Neuron (in vitro differentiated cells): ENCODE results near the gene ALPL.

Source experiments
- H2AFZ ChIP-seq: one replicate; pipeline ENCODE4 v1.6.1; 2013; ENCODE audit warnings: low read depth, mild to moderate bottlenecking, inconsistent platforms, low read length, moderate library complexity
- H3K27me3 ChIP-seq: one replicate; pipeline ENCODE4 v1.6.1; 2013; ENCODE audit warnings: low read length; ENCODE audit not compliant: insufficient read depth
- H3K36me3 ChIP-seq: one replicate; pipeline ENCODE4 v1.6.1; 2013; ENCODE audit warnings: low read length; ENCODE audit not compliant: insufficient read depth
- H3K4me1 ChIP-seq: one replicate; pipeline ENCODE4 v1.6.1; 2013; ENCODE audit warnings: low read length; ENCODE audit not compliant: insufficient read depth
- H3K4me3 ChIP-seq: 2 replicates; pipeline ENCODE4 v1.5.1; 2013; ENCODE audit warnings: mild to moderate bottlenecking, low read length, moderate library complexity
- H3K9me3 ChIP-seq: one replicate; pipeline ENCODE4 v1.6.1; 2013; ENCODE audit warnings: low read length

Gene ALPL

GRCh38 chr1:21599402-21599801 lies 90.2 kb downstream of the ALPL start:
- H3K36me3 ChIP-seq = no peaks in the 10 kb centered on the region
- peaks cover 5% of the 10 kb centered on the region for H3K4me1 ChIP-seq
- no peaks in the 10 kb centered on the region for H3K9me3 ChIP-seq
- no peak overlapping the region for H3K4me3 ChIP-seq
- no peak overlapping the region for H2AFZ ChIP-seq
- peaks cover 4% of the 10 kb centered on the region for H3K27me3 ChIP-seq

DNA sequence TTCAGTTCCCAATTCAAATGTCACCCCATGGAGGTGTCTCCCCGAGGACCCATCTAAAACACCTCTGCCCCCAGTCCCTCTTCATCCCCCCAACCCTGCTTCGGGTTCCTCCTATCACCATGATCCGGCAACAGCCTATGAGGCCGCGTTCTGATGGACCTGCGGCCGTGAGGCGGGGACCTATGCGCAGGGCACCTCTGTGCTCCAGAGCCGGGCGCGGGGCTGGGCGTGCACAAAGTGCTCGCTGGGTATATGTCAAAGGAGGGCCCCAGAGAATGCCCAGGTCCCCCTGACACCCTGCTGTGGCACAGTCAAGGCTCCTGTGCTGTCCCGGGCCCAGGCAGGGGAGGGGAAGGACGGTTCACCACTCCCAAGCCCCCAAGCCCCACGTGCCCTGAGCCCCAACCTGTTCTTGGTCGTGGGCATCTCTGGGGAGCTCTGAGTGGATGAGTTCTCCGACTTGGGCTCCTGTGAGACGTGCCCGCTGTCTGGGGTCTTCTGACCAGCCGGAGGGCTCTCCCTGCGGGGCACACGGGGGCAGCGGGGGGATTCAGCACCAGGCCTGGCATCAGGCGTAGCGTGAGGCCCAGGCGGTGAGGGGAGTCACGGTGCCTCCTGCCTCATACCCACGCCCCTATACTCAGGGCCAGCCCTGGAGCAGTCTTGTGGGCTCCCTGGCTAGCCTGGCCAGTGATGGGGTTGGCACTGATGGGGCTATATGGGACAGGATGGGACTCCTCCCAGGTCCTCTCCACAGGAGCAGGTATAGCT lies 92.2 kb downstream of the ALPL start:
- Histone ChIP-seq H3K27me3 (no peaks in the 10 kb centered on the region), H3K9me3 (no peaks in the 10 kb centered on the region), H3K4me3 (no peak overlapping the region), H3K36me3 (no peaks in the 10 kb centered on the region), H3K4me1 (peaks cover 5% of the 10 kb centered on the region), H2AFZ (no peak overlapping the region)

DNA sequence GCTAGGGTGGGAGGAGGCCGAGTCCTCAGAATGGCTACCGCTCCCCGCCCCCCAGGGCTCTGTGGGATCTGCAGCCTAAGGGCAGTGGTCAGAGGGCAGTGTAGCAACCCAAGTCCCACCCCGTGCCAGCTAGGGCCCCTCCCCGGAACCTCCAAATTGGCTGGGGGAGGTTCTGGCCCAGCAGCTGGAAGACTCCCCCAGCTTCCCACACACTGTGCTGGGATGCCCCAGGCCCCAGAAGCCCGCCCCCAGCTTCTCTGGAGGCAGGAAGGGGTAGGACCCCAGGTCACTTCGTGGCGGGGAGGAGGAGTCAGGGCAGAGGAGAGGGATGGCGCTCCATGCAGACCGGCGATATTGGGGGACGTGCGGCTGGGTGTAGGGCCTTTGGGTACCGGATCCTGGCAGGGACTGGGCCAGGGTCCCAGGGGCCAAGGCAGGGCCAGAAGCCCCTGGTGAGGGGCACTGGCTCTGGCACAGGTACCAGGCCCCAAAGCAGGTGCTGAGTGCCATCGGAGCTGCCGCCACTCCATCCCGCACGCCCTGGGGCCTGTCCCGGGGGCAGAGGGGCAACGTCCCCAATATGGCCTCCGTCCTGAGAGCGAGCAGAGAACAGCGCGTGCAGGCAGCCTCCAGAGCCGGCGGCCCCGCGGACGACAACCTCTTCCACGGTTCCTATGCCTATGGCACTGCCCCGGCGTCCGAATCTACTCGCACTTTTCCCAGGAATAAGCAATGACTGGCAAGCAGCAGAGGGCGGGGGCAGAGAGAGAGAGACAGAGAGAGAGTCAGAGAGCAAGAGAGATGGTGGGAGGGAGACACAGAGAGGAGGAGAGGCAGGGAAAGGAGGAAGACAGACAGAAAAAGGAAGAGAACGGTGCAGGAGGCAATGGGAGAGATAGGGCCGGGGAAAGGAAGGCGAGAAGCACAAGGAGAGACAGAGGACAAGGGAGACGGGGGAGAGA lies 94.2 kb downstream of the ALPL start:
- H3K9me3 ChIP-seq = no peaks in the 10 kb centered on the region
- H3K4me3 ChIP-seq = no peak overlapping the region
- no peaks in the 10 kb centered on the region for H3K27me3 ChIP-seq
- H3K4me1 ChIP-seq = no peaks in the 10 kb centered on the region
- H2AFZ ChIP-seq = no peak overlapping the region
- no peaks in the 10 kb centered on the region for H3K36me3 ChIP-seq

DNA sequence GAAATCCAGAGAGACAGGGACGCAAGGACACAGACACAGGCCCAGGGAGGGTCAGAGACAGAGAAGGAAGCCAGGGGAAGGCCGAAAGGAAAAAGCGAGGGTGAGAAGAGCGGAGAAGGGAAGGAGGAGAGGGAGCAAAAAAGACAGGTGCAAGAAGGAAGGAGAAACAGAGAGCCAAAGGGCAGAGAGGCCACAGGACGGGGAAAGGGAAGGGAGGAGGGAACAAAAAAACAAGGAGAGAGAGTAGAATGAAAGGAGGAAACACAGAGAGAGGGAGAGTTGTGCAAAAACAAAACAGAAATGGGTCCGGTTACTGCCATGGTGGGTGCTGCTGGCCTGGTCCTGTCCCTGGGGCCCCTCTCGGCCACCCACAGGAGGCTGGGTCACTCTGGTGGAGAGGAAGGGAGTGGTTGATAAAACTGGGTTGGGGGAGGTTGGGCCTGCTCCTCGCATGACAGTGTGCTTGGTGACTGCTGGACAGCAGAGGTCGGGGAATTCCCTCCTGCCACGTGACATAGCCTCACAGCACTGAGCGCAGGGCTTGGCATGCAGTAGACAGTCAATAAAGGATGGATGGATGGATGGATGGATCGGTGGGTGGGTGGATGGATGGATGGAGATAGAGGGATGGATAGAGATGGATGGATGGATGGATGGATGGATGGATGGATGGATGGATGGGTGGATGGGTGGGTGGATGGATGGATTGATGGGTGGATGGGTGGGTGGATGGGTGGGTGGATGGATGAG lies 95.2 kb downstream of the ALPL start:
- no peak overlapping the region for H2AFZ ChIP-seq
- H3K4me1 ChIP-seq = no peaks in the 10 kb centered on the region
- H3K9me3 ChIP-seq = no peaks in the 10 kb centered on the region
- H3K27me3 ChIP-seq = no peaks in the 10 kb centered on the region
- H3K4me3 ChIP-seq = no peak overlapping the region
- no peaks in the 10 kb centered on the region for H3K36me3 ChIP-seq

- H3K27me3 ChIP-seq = no peaks in the 10 kb centered on the region
- no peaks in the 10 kb centered on the region for H3K36me3 ChIP-seq
- H3K4me1 ChIP-seq = no peaks in the 10 kb centered on the region
- no peak overlapping the region for H2AFZ ChIP-seq
- H3K9me3 ChIP-seq = no peaks in the 10 kb centered on the region
- H3K4me3 ChIP-seq = no peak overlapping the region
Measured at GRCh38 chr1:21605012-21605715, 95.9 kb downstream of the ALPL start.

DNA sequence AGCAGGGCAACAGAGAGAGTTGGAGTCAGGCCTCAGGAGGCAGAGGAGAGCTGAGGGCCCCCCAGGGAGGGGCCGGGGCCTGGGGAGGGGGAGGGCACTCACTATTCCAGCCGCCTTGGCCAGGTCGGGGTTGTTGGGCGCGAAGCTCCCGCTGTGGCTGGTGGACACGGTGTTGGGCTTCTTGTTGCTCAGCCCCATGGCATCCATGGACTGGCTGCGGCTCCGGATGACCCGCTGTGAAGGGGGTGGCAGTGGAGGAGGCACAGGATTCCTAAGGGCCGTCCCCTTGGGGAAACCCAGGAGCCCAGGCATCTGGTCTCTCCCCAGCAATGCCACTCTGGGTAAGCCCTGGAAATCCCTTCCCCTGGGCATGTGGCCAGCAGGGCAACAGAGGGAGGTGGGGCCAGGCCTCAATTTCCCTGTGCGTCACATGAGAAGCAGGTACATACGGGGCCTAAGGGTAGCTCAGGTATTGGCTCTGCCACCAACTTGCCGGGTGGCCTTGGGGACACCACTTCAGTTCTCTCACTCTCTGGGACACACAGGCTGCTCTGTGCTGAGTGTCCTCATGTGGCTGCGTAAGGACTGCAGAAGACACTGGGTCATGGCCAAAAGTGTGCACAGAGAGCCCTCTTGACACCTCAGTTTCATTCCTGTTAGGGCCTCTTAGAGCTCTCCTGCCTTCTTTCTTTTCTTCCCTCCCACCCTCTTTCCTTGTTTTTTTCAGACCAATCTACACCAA lies 96.9 kb downstream of the ALPL start:
- no peaks in the 10 kb centered on the region for H3K36me3 ChIP-seq
- H3K4me1 ChIP-seq = no peaks in the 10 kb centered on the region
- H3K9me3 ChIP-seq = no peaks in the 10 kb centered on the region
- no peak overlapping the region for H3K4me3 ChIP-seq
- no peak overlapping the region for H2AFZ ChIP-seq
- H3K27me3 ChIP-seq = no peaks in the 10 kb centered on the region

DNA sequence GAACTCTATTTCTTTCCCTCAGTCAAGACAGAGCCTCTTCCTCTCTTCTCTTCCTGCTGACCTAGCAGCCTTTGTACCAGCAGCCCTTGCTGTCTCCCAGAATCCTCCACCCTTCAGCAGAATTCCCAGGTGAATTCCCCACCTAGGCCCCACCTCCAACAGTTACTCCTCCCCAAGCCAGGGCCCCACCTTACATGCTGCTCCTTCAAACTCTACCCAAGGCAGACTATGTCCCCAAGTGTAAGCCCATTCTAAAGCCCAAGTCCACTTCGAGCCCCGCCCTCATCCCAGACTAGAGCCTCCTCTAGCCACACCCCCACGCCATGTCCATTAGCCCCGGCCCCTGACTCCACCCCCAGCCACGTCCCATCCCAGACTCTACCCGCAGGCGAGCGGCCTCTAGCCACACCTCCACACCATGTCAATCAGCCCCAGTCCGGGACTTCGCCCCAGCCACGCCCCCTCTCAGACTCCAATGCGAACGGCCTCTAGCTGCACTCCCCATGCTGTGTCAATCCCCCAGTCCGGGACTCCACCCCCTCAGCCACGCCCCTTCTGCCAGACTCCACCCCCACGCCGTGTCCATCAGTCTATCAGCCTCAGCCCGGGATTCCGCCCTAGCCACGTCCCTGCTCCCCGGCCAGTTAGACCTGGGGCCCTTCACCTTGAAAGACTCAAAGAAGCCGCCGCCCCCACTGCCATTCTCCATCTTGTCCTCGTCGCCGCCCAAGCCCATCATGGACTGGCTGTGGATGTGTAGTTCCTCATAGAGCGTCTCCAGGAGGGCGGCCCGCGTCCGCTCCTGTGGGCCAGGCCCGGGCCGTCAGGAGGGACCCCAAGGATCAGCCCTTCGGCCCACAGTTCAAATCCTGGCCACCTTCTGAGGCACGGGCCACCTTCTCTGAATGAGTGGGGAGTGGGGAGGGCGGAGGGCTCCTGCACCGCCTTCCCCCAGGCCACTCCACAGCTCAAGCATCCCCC lies 98.6 kb downstream of the ALPL start:
- H3K27me3 ChIP-seq = no peaks in the 10 kb centered on the region
- H2AFZ ChIP-seq = no peak overlapping the region
- no peak overlapping the region for H3K4me3 ChIP-seq
- H3K4me1 ChIP-seq = no peaks in the 10 kb centered on the region
- H3K9me3 ChIP-seq = no peaks in the 10 kb centered on the region
- no peaks in the 10 kb centered on the region for H3K36me3 ChIP-seq

GRCh38 chr1:21608798-21609197 lies 99.6 kb downstream of the ALPL start:
- Histone ChIP-seq H3K4me3 (no peak overlapping the region), H3K36me3 (no peaks in the 10 kb centered on the region), H3K27me3 (no peaks in the 10 kb centered on the region), H3K9me3 (no peaks in the 10 kb centered on the region), H3K4me1 (no peaks in the 10 kb centered on the region), H2AFZ (no peak overlapping the region)

DNA sequence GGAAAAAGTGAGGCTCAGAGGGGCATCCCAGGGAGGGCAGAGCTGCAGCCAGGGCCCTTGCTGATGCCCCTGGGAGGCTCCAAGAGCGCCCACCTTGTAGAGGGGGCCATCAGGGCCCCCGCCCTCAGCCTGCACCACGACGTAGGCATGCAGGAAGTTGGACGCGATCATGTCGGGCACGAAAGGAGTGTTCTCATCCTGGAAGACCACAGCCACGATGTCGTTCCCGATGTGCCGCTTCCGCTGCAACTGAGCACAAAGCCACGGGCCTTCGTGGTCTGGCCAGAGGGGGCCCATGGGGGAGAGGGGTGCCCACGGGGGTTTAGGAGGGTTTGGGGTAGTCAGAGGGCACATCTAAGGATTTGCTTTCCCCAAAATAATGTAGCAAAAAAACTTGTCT lies 100.8 kb downstream of the ALPL start:
- H3K4me3 ChIP-seq = no peak overlapping the region
- no peaks in the 10 kb centered on the region for H3K36me3 ChIP-seq
- H2AFZ ChIP-seq = no peak overlapping the region
- no peaks in the 10 kb centered on the region for H3K27me3 ChIP-seq
- no peaks in the 10 kb centered on the region for H3K4me1 ChIP-seq
- H3K9me3 ChIP-seq = no peaks in the 10 kb centered on the region

DNA sequence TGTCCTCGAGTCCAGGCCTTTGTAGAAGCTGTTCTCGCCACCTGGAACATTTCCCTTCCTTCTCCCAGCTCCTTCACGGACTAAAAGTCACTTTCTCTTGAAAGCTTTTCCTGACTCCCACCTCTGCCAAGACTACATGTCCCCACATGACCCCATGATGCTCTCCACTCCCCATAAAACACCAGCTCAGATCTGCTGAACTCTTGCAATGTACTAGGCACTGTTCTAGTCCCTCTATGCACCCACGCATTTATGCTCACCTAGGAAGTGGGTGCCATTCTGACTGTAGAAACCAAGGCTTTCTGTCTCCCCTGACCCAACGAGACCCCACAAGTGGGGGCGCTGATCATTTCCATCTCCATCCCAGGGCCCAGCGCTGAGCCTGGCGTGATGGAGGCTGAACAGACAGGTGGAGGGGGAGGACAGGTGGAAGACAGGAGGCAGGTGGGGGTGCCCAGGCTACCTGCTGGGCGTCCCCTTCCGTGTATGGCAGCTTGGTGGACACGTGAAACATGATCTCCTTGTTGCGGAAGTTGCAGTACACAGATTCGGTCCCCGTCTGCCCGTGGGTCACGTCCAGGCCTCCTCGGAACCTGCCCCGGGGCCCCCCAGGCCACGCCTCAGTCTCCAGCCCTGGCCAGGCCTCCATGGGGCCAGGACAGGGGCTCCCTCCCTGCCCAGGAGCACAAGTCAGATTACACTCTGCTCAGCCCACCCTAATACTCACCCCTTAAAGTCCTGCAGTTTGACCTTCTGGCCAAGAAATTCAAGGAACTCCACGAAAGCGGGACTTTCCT lies 102.0 kb downstream of the ALPL start:
- H2AFZ ChIP-seq = no peak overlapping the region
- no peaks in the 10 kb centered on the region for H3K9me3 ChIP-seq
- no peaks in the 10 kb centered on the region for H3K4me1 ChIP-seq
- no peaks in the 10 kb centered on the region for H3K27me3 ChIP-seq
- no peak overlapping the region for H3K4me3 ChIP-seq
- H3K36me3 ChIP-seq = no peaks in the 10 kb centered on the region

GRCh38 chr1:21612057-21612456 lies 102.8 kb downstream of the ALPL start:
- no peaks in the 10 kb centered on the region for H3K4me1 ChIP-seq
- no peaks in the 10 kb centered on the region for H3K27me3 ChIP-seq
- no peak overlapping the region for H2AFZ ChIP-seq
- H3K9me3 ChIP-seq = no peaks in the 10 kb centered on the region
- no peak overlapping the region for H3K4me3 ChIP-seq
- no peaks in the 10 kb centered on the region for H3K36me3 ChIP-seq
